MM.1S (cell line): Measurements from ENCODE around the gene FSTL1.

Source experiments
- DNase-seq: peaks from one replicate; pipeline ENCODE4 v3.0.0-alpha.2; 2015
- H2AFZ ChIP-seq: fragments of 300-600 bp; sonication (generic); 2 replicates; pipeline ENCODE4 v1.6.0; 2016; ENCODE audit warnings: antibody characterized with exemption, low read length
- H3F3A ChIP-seq: fragments of 300-600 bp; sonication (generic); 2 replicates; pipeline ENCODE4 v1.6.1; 2016; ENCODE audit warnings: mild to moderate bottlenecking, antibody characterized with exemption, low read length, moderate library complexity, mixed read lengths; ENCODE audit not compliant: insufficient read depth
- H3K27ac ChIP-seq: fragments of 300-600 bp; sonication (generic); 2 replicates; pipeline ENCODE4 v1.5.1; 2016; ENCODE audit warnings: mild to moderate bottlenecking, low read length
- H3K27me3 ChIP-seq: fragments of 300-600 bp; sonication (generic); replicated peaks from 2 replicates; pipeline ENCODE4 v1.6.0; 2016; ENCODE audit warnings: low read length; ENCODE audit not compliant: insufficient read depth
- H3K36me3 ChIP-seq: fragments of 300-600 bp; sonication (generic); replicated peaks from 2 replicates; pipeline ENCODE4 v1.6.1; 2016; ENCODE audit warnings: mild to moderate bottlenecking, low read length, mixed read lengths; ENCODE audit not compliant: insufficient read depth
- H3K4me1 ChIP-seq: fragments of 300-600 bp; sonication (generic); 2 replicates; pipeline ENCODE4 v1.6.1; 2016; ENCODE audit warnings: low read length, mixed read lengths
- H3K4me2 ChIP-seq: fragments of 300-600 bp; sonication (generic); 2 replicates; pipeline ENCODE4 v1.6.0; 2016; ENCODE audit warnings: low read depth, low read length
- H3K4me3 ChIP-seq: fragments of 300-600 bp; sonication (generic); 2 replicates; pipeline ENCODE4 v1.5.1; 2016; ENCODE audit warnings: low read length, mixed read lengths
- H3K79me2 ChIP-seq: fragments of 300-600 bp; sonication (generic); 2 replicates; pipeline ENCODE4 v1.6.1; 2016; ENCODE audit warnings: mixed run types, low read length, mixed read lengths
- H3K9ac ChIP-seq: fragments of 300-600 bp; sonication (generic); 2 replicates; pipeline ENCODE4 v1.6.1; 2016; ENCODE audit warnings: low read length, mixed read lengths
- H3K9me2 ChIP-seq: fragments of 300-600 bp; sonication (generic); replicated peaks from 2 replicates; pipeline ENCODE4 v1.6.1; 2016; ENCODE audit warnings: mild to moderate bottlenecking, low read length, mixed read lengths; ENCODE audit not compliant: insufficient read depth
- H3K9me3 ChIP-seq: fragments of 300-600 bp; sonication (generic); replicated peaks from 2 replicates; pipeline ENCODE4 v1.6.1; 2016; ENCODE audit warnings: mild to moderate bottlenecking, low read length, mixed read lengths; ENCODE audit not compliant: insufficient read depth
- H4K20me1 ChIP-seq: fragments of 300-600 bp; sonication (generic); 2 replicates; pipeline ENCODE4 v1.6.1; 2016; ENCODE audit warnings: mild to moderate bottlenecking, low read length, moderate library complexity, mixed read lengths; ENCODE audit not compliant: insufficient read depth
- EZH2 ChIP-seq: fragments of 300-600 bp; sonication (generic); optimal IDR thresholded peaks from 2 replicates; pipeline ENCODE3; 2017; ENCODE audit warnings: low read depth, mild to moderate bottlenecking, antibody characterized with exemption, low read length, mixed read lengths
- EZH2phosphoT487 ChIP-seq: fragments of 300-600 bp; sonication (generic); IDR thresholded peaks from 2 replicates; pipeline ENCODE4 v1.6.1; 2018; ENCODE audit warnings: antibody characterized with exemption, low read length
- TF ChIP-seq, protein P1 (sequence below): fragments of 300-600 bp; sonication (generic); IDR thresholded peaks from 2 replicates; pipeline ENCODE4 v1.5.1; 2016; ENCODE audit warnings: antibody characterized with exemption, low read length, mixed read lengths

The FSTL1 gene

DNA sequence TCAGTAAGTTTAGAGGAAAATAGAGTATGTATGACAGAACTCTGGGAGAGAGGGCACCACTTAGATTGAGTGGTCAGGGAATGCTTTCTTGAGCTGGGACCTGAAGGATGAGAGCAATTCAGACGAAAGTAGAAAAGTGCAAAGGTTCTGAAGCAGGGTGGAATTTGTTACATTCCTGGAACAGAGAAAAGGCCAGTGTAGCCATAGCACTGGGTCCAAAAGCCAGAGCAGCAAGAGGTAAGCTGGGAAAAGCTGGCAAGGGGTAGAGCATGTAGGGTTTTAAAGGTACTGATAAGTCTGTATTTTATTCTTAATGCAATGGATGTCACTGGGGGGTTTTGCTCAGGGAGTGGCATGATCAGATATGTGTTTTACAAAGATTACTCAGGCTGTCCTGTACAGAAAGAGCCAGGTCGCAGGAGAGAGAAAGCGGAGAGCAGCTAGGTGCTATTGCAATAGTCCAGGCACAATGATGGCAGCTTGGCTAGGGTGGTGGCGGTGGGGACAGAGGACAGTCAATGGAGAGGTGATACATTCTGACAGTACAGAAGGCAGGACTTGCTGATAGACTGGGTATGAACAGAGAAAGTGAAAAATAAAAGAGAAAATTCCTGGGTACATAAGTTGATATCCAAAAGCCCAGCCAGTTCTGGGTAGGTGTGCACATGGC is 17.0 kb downstream of the FSTL1 start:
- Histone ChIP-seq H2AFZ (no peak overlapping the region), H3K4me2 (no peak overlapping the region), H3K9ac (no peak overlapping the region), H3K9me2 (no peaks in the 10 kb centered on the region), H3K4me3 (no peak overlapping the region), H3K27ac (no peak overlapping the region), H3K4me1 (no peaks in the 10 kb centered on the region), H3K36me3 (no peaks in the 10 kb centered on the region), H3K9me3 (no peaks in the 10 kb centered on the region), H3K79me2 (no peaks in the 10 kb centered on the region), H3K27me3 (no peaks in the 10 kb centered on the region), H3F3A (no peaks in the 10 kb centered on the region), H4K20me1 (no peaks in the 10 kb centered on the region)
- no peak for DNase-seq
- TF ChIP-seq, protein P1, sequence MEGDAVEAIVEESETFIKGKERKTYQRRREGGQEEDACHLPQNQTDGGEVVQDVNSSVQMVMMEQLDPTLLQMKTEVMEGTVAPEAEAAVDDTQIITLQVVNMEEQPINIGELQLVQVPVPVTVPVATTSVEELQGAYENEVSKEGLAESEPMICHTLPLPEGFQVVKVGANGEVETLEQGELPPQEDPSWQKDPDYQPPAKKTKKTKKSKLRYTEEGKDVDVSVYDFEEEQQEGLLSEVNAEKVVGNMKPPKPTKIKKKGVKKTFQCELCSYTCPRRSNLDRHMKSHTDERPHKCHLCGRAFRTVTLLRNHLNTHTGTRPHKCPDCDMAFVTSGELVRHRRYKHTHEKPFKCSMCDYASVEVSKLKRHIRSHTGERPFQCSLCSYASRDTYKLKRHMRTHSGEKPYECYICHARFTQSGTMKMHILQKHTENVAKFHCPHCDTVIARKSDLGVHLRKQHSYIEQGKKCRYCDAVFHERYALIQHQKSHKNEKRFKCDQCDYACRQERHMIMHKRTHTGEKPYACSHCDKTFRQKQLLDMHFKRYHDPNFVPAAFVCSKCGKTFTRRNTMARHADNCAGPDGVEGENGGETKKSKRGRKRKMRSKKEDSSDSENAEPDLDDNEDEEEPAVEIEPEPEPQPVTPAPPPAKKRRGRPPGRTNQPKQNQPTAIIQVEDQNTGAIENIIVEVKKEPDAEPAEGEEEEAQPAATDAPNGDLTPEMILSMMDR, result no peak
- TF ChIP-seq EZH2phosphoT487 (no peak), EZH2 (no peak)

DNA sequence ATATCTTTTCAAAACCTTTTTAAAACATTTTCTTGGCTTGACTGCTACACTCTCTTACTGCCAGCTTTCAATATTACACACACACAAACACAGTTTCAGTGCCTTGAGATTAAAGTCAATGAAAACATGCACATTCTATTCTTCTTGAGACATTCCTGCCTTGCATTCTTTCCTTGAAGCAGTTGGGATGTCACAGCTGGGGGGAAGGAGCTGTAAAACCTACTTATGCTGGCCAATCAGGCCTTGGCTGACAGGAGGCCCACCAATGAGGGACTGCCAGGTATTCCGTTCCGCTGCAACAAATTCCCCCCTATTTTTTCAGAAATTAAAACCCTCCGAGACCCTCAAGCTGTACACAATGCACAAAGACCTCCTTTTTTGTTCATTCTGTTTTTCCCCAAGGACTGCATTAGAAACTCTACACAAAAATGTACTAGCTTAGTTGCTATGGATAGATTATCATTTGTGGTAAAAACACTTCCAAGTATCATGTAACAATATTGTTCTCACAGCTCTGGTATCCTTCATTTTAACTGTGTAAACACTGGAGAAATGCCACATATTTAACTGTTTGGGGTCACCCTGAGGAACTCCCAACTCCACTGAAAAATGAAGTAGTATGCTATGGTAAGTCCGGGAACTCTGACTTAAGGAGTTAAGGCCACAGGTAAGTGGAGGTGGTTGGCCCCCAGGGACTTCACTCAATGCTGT is 18.5 kb downstream of the FSTL1 start:
- Histone ChIP-seq H3K79me2 (no peaks in the 10 kb centered on the region), H3F3A (no peaks in the 10 kb centered on the region), H3K36me3 (no peaks in the 10 kb centered on the region), H3K27ac (no peak overlapping the region), H3K4me3 (no peak overlapping the region), H3K4me1 (no peaks in the 10 kb centered on the region), H3K27me3 (no peaks in the 10 kb centered on the region), H3K9ac (no peak overlapping the region), H3K9me2 (no peaks in the 10 kb centered on the region), H4K20me1 (no peaks in the 10 kb centered on the region), H2AFZ (no peak overlapping the region), H3K9me3 (no peaks in the 10 kb centered on the region), H3K4me2 (no peak overlapping the region)
- DNase-seq, result no peak
- no peak for TF ChIP-seq EZH2

DNA sequence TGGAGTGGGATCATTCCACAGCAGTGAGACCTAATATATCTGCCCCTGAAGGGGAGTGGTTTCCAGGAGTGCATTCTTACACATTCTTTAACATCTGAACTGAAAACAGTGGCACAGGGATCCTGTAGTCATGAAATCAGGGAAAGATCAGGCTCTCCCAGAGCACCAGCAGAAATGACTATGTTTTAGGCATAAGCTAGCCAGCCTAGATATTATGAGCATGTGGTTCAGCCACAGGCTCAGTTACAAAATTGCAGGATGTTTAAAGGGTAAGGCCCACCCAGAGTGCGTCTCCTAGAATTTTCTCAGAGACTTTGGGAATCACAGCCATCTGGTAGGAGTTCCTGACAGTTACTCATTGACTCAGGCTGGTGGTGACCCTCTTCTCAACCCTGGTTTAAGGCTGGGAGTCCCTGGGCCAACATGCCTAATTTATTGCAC is 20.9 kb downstream of the FSTL1 start:
- Histone ChIP-seq H4K20me1 (no peaks in the 10 kb centered on the region), H2AFZ (no peak overlapping the region), H3K27ac (no peak overlapping the region), H3K9ac (no peak overlapping the region), H3K27me3 (no peaks in the 10 kb centered on the region), H3K79me2 (no peaks in the 10 kb centered on the region), H3K36me3 (no peaks in the 10 kb centered on the region), H3K9me2 (no peaks in the 10 kb centered on the region), H3K4me2 (no peak overlapping the region), H3F3A (no peaks in the 10 kb centered on the region), H3K4me1 (no peaks in the 10 kb centered on the region), H3K9me3 (no peaks in the 10 kb centered on the region), H3K4me3 (no peak overlapping the region)
- DNase-seq, result no peak
- TF ChIP-seq, protein P1, result no peak
- TF ChIP-seq EZH2, result no peak
- TF ChIP-seq EZH2phosphoT487, result no peak

GRCh38 chr3:120428924-120429323 is 21.9 kb downstream of the FSTL1 start:
- Histone ChIP-seq H3K9me2 (no peaks in the 10 kb centered on the region), H3K4me3 (no peak overlapping the region), H2AFZ (no peak overlapping the region), H3K36me3 (no peaks in the 10 kb centered on the region), H3F3A (no peaks in the 10 kb centered on the region), H3K27me3 (no peaks in the 10 kb centered on the region), H3K9me3 (no peaks in the 10 kb centered on the region), H3K79me2 (no peaks in the 10 kb centered on the region), H4K20me1 (no peaks in the 10 kb centered on the region), H3K9ac (no peak overlapping the region), H3K4me1 (no peaks in the 10 kb centered on the region), H3K27ac (no peak overlapping the region), H3K4me2 (no peak overlapping the region)
- DNase-seq, result no peak
- TF ChIP-seq EZH2, result no peak
- TF ChIP-seq, protein P1, result no peak
- no peak for TF ChIP-seq EZH2phosphoT487
